Colonic mucosa (tissue), 4 donors: ENCODE measurements around the gene MST1. TPM values are rescaled to one million over a fixed set of nuclear protein-coding genes. Genes with fewer than 3 reads are reported as not detected.

Experiments
- DNase-seq: peaks from one replicate; pipeline ENCODE4 v3.0.0-alpha.2; 2020
- H3K27ac ChIP-seq: fragments of 200-600 bp; one replicate; pipeline ENCODE4 v1.8.0; 2021
- H3K27me3 ChIP-seq: fragments of 200-600 bp; one replicate; pipeline ENCODE4 v1.8.0; 2021
- H3K36me3 ChIP-seq: fragments of 200-600 bp; one replicate; pipeline ENCODE4 v1.8.0; 2021
- H3K4me1 ChIP-seq: fragments of 200-600 bp; one replicate; pipeline ENCODE4 v1.8.0; 2021; ENCODE audit warnings: mild to moderate bottlenecking
- H3K4me3 ChIP-seq: fragments of 200-600 bp; one replicate; pipeline ENCODE4 v1.8.0; 2021
- H3K9ac ChIP-seq, 2 donors: one replicate each; pipeline ENCODE4 v1.7.0; 2013; ENCODE audit warnings: control low read depth in 2 of 2, low read depth in 2 of 2, low read length in 2 of 2
- H3K9me3 ChIP-seq: fragments of 200-600 bp; one replicate; pipeline ENCODE4 v1.8.0; 2021
- CTCF ChIP-seq: fragments of 200-600 bp; IDR thresholded peaks from one replicate; pipeline ENCODE4 v1.8.0; 2022; ENCODE audit warnings: antibody characterized with exemption, mild to moderate bottlenecking
- intact Hi-C: fragments of 100-400 bp; cut with DNase I; formaldehyde crosslinking; loops from one replicate; pipeline ENCODE4 v1.14.1; 2022
- total RNA-seq, 2 donors: library from RNA; stranded (reverse); fragmentation: NEBNext Ultra II Directional in 1 of 2; extraction: Animal tissue kit (Norgen Biotek cat#: 25700) in 1 of 2; gene quantifications; one replicate each; pipeline ENCODE4 v1.2.1, GENCODE V29; 2021
- donor health status: healthy.
- donor health status: DM: no; HTN: no; CAD: no.
- donor health status: DM: no; HTN: no; CAD: no.

The MST1 gene
- total RNA-seq, 2 donors from 2014 or later: 27.7 to 49.9 TPM

- DNase-seq: no peak
- no peak for TF ChIP-seq CTCF
- Histone ChIP-seq H3K27ac (no peak overlapping the region), H3K4me3 (no peak overlapping the region), H3K9me3 (no peaks in the 10 kb centered on the region), H3K9ac (no peak overlapping the region), H3K4me1 (no peaks in the 10 kb centered on the region), H3K36me3 (no peaks in the 10 kb centered on the region), H3K27me3 (no peaks in the 10 kb centered on the region)
- intact Hi-C loops: loop anchor here (5.0 kb wide), 1 partner anchor 94 kb away; no protein-coding TSS in a partner anchor
Observed at GRCh38 chr3:49656541-49657112, 32.6 kb downstream of the MST1 start.

- no peak for DNase-seq
- intact Hi-C loops: loop anchor here (5.0 kb wide), 1 partner anchor 94 kb away; no protein-coding TSS in a partner anchor
- Histone ChIP-seq H3K4me1 (no peaks in the 10 kb centered on the region), H3K36me3 (no peaks in the 10 kb centered on the region), H3K9me3 (no peaks in the 10 kb centered on the region), H3K9ac (no peak overlapping the region), H3K4me3 (no peak overlapping the region), H3K27me3 (no peaks in the 10 kb centered on the region), H3K27ac (no peak overlapping the region)
- no peak for TF ChIP-seq CTCF
Observed at GRCh38 chr3:49655731-49656285, 33.5 kb downstream of the MST1 start.

GRCh38 chr3:49654955-49655556 lies 34.2 kb downstream of the MST1 start:
- no peak overlapping the region for H3K4me3 ChIP-seq
- no peaks in the 10 kb centered on the region for H3K36me3 ChIP-seq
- H3K27me3 ChIP-seq: no peaks in the 10 kb centered on the region
- no peak overlapping the region for H3K27ac ChIP-seq
- TF ChIP-seq CTCF: no peak
- no peak overlapping the region for H3K9ac ChIP-seq
- no peaks in the 10 kb centered on the region for H3K9me3 ChIP-seq
- no peaks in the 10 kb centered on the region for H3K4me1 ChIP-seq
- intact Hi-C loops: loop anchor here (5.0 kb wide), 1 partner anchor 93 kb away; no protein-coding TSS in a partner anchor
- DNase-seq: no peak

- no peak for TF ChIP-seq CTCF
- intact Hi-C loops: no loop called here
- H3K36me3 ChIP-seq: no peaks in the 10 kb centered on the region
- H3K9me3 ChIP-seq: no peaks in the 10 kb centered on the region
- DNase-seq: no peak
- no peak overlapping the region for H3K4me3 ChIP-seq
- H3K27me3 ChIP-seq: no peaks in the 10 kb centered on the region
- no peaks in the 10 kb centered on the region for H3K4me1 ChIP-seq
- no peak overlapping the region for H3K27ac ChIP-seq
- H3K9ac ChIP-seq: no peak overlapping the region
Observed at GRCh38 chr3:49654176-49654825, 35.0 kb downstream of the MST1 start.

- no peaks in the 10 kb centered on the region for H3K36me3 ChIP-seq
- H3K9ac ChIP-seq: no peak overlapping the region
- intact Hi-C loops: no loop called here
- H3K27ac ChIP-seq: no peak overlapping the region
- no peaks in the 10 kb centered on the region for H3K27me3 ChIP-seq
- H3K4me1 ChIP-seq: no peaks in the 10 kb centered on the region
- DNase-seq: no peak
- H3K4me3 ChIP-seq: no peak overlapping the region
- H3K9me3 ChIP-seq: no peaks in the 10 kb centered on the region
- no peak for TF ChIP-seq CTCF
Observed at GRCh38 chr3:49653621-49654020, 35.7 kb downstream of the MST1 start.
